Measurements from ENCODE around the gene NTM. TPM values are rescaled to one million over a fixed set of nuclear protein-coding genes. Genes with fewer than 3 reads are reported as not detected.

NTM gene
- total and polyA plus RNA-seq, 10 donors, result 0.13 to 1.6 (median 0.67) TPM

- no peaks in the 10 kb centered on the region for H3K4me1 ChIP-seq
- intact Hi-C loops (cut with DNase I; ENCODE audit: low total_unique reads), result no loop called here
- no peaks in the 10 kb centered on the region for H3K27me3 ChIP-seq (replicated peaks in 1 of 7)
- DNase-seq, result no peak
- 61 to 87% (median 74%) methylated on average over 7 of the region's 7 CpGs for WGBS, 5 donors
- H3K9me3 ChIP-seq, result no peaks in the 10 kb centered on the region
- no peak overlapping the region for H3K27ac ChIP-seq
- TF ChIP-seq POLR2A (IDR thresholded peaks at IDR 0.05) (no peak), POLR2AphosphoS5 (IDR thresholded peaks at IDR 0.05) (no peak)
- TF ChIP-seq, protein P1, sequence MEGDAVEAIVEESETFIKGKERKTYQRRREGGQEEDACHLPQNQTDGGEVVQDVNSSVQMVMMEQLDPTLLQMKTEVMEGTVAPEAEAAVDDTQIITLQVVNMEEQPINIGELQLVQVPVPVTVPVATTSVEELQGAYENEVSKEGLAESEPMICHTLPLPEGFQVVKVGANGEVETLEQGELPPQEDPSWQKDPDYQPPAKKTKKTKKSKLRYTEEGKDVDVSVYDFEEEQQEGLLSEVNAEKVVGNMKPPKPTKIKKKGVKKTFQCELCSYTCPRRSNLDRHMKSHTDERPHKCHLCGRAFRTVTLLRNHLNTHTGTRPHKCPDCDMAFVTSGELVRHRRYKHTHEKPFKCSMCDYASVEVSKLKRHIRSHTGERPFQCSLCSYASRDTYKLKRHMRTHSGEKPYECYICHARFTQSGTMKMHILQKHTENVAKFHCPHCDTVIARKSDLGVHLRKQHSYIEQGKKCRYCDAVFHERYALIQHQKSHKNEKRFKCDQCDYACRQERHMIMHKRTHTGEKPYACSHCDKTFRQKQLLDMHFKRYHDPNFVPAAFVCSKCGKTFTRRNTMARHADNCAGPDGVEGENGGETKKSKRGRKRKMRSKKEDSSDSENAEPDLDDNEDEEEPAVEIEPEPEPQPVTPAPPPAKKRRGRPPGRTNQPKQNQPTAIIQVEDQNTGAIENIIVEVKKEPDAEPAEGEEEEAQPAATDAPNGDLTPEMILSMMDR (IDR thresholded peaks at IDR 0.05 in 8 of 11, conservative IDR thresholded peaks at IDR 0.05 in 3 of 11), result no peak
- no peaks in the 10 kb centered on the region for H3K36me3 ChIP-seq
- H3K4me3 ChIP-seq, result no peak overlapping the region
These were observed 592.4 kb downstream of the NTM start for GRCh38 chr11:131962818-131963217.

DNA sequence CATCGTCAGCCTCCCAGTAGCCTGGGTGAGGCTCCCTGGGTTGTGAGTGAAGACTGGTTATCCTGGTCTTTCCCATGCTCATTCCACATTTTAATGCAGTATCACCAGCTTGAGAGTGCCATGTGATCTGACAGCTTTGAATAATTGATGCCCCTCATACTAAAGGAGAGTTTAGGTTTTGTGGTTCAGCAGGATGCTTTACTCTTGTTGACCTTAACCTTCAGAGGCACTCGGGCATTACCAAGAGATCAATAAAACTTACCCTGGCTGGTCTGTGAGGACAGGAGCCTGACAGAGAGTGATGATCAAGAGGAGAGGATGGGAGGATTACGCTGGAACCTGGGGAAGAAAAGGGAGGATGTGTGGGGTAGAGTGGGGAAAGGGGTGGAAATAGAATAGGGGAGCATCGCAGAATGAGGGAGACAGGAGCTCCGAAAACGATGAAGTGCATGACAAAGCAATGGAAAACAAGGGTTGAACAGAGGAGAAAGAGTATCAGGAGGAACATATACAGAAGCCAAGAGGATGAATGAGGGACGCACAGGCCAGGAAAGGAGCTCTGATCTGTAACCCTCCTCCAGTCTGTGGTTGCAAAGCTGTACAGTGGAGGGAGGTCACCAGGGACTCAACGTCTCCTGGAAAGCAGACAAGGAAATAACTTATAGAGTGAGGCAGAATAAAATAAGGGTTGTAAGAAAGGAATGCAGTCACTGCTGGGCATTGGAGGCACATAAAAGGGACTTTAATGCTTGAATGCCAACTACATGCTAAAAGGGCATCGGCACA is 594.5 kb downstream of the NTM start:
- intact Hi-C loops (cut with DNase I; ENCODE audit: low total_unique reads), result no loop called here
- no peak for DNase-seq
- Histone ChIP-seq H3K36me3 (no peaks in the 10 kb centered on the region), H3K4me1 (no peaks in the 10 kb centered on the region), H3K4me3 (no peak overlapping the region), H3K9me3 (no peaks in the 10 kb centered on the region), H3K27ac (no peak overlapping the region), H3K27me3 (replicated peaks in 1 of 7) (no peaks in the 10 kb centered on the region)
- TF ChIP-seq, protein P1 (IDR thresholded peaks at IDR 0.05 in 8 of 11, conservative IDR thresholded peaks at IDR 0.05 in 3 of 11), result no peak
- TF ChIP-seq POLR2AphosphoS5 (IDR thresholded peaks at IDR 0.05) (no peak), POLR2A (IDR thresholded peaks at IDR 0.05) (no peak)
- WGBS, 5 donors, result 71 to 82% (median 78%) methylated on average over 9 of the region's 9 CpGs

- TF ChIP-seq POLR2AphosphoS5 (IDR thresholded peaks at IDR 0.05), result no peak
- intact Hi-C loops (cut with DNase I; ENCODE audit: low total_unique reads), result no loop called here
- DNase-seq, result no peak
- 66 to 78% (median 71%) methylated on average over 3 of the region's 3 CpGs for WGBS, 5 donors
- Histone ChIP-seq H3K36me3 (no peaks in the 10 kb centered on the region), H3K9me3 (no peaks in the 10 kb centered on the region), H3K27ac (no peak overlapping the region), H3K4me1 (no peaks in the 10 kb centered on the region), H3K4me3 (no peak overlapping the region), H3K27me3 (replicated peaks in 1 of 7) (no peaks in the 10 kb centered on the region)
These were observed 595.1 kb downstream of the NTM start for GRCh38 chr11:131965504-131965903.

DNA sequence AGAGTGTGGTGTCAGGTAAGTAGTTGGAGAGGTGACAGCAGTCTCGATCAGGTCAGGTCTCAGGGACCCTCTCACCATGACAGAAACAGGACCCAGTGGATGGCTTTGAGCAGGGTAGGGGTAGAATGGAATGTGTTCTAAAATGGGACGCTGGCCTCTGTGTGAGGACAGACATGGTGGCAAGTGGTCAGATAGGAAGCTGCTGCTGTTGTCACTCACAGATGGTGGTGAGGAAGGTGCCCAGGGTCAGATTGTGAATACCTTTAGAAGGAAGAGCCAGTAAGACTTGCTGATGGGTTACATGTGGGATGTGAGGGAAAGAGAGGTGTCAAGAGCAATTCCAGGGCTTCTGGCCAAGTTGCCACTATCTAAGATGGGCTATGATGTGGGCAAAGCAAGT is 596.3 kb downstream of the NTM start:
- H3K9me3 ChIP-seq, result no peaks in the 10 kb centered on the region
- TF ChIP-seq POLR2AphosphoS5 (IDR thresholded peaks at IDR 0.05) (no peak), POLR2A (IDR thresholded peaks at IDR 0.05) (no peak)
- TF ChIP-seq, protein P1 (IDR thresholded peaks at IDR 0.05 in 8 of 11, conservative IDR thresholded peaks at IDR 0.05 in 3 of 11), result no peak

More for the DNA sequence above, 596.3 kb downstream of the NTM start:
- DNase-seq, result no peak
- no peaks in the 10 kb centered on the region for H3K4me1 ChIP-seq
- no peaks in the 10 kb centered on the region for H3K27me3 ChIP-seq (replicated peaks in 1 of 7)
- no peaks in the 10 kb centered on the region for H3K36me3 ChIP-seq
- 74 to 82% (median 78%) methylated on average over 2 of the region's 2 CpGs for WGBS, 5 donors
- intact Hi-C loops (cut with DNase I; ENCODE audit: low total_unique reads), result no loop called here
- H3K27ac ChIP-seq, result no peak overlapping the region
- no peak overlapping the region for H3K4me3 ChIP-seq

Measured in spleen (tissue), 11 donors.